Activated CD8-positive, alpha-beta T cell treated with anti-CD3 and anti-CD28 coated beads for 36 hours (primary cell): ENCODE results near the gene MCC. TPM values are rescaled to one million over a fixed set of nuclear protein-coding genes. Genes with fewer than 3 reads are reported as not detected.

Experiments used
- ATAC-seq: fragments of 200-7000 bp; cut with Tn5 transposase; one replicate; pipeline ENCODE4 v1.10.0; 2021; ENCODE audit warnings: mild to moderate bottlenecking, moderate library complexity
- CTCF ChIA-PET: fragments of 350-600 bp; sonication (Branson Sonifier 250); formaldehyde crosslinking; loops from one replicate; lab custom pipeline; 2021; ENCODE audit warnings: antibody characterized with exemption; lab: Charles Lee
- POLR2A ChIA-PET: fragments of 350-600 bp; sonication (Branson Sonifier 250); formaldehyde crosslinking; loops from one replicate; lab custom pipeline; 2021; ENCODE audit warnings: antibody characterized with exemption; lab: Charles Lee
- DNase-seq: peaks from one replicate; pipeline ENCODE4 v3.0.0-alpha.2; 2020
- H3K27ac Mint-ChIP-seq: one replicate; pipeline ENCODE4 v1.8.0; 2021; ENCODE audit warnings: mild to moderate bottlenecking, mixed read lengths
- H3K27me3 Mint-ChIP-seq: one replicate; pipeline ENCODE4 v1.8.0; 2021; ENCODE audit warnings: mixed read lengths
- H3K36me3 Mint-ChIP-seq: one replicate; pipeline ENCODE4 v1.8.0; 2021; ENCODE audit warnings: low read depth, mixed read lengths
- H3K4me1 Mint-ChIP-seq: one replicate; pipeline ENCODE4 v1.8.0; 2021; ENCODE audit warnings: low read depth, mixed read lengths
- H3K4me3 Mint-ChIP-seq: one replicate; pipeline ENCODE4 v1.8.0; 2021; ENCODE audit warnings: mild to moderate bottlenecking, moderate library complexity, mixed read lengths
- H3K9me3 Mint-ChIP-seq: one replicate; pipeline ENCODE4 v1.8.0; 2021; ENCODE audit warnings: mixed read lengths
- intact Hi-C: fragments of 100-400 bp; cut with micrococcal nuclease; formaldehyde crosslinking; loops from one replicate; pipeline ENCODE4 v1.10.0; 2022
- total RNA-seq, 2 experiments: library from RNA; stranded (reverse); gene quantifications; one replicate each; pipeline ENCODE4 v1.2.3, GENCODE V29; 2021
- TF ChIP-seq, protein P1 (sequence below): fragments of 200-600 bp; IDR thresholded peaks from one replicate; pipeline ENCODE4 v1.8.0; 2022; ENCODE audit warnings: antibody characterized with exemption, mild to moderate bottlenecking

The MCC gene
- total RNA-seq, 2 experiments from 2014 or later: 4.9 to 5.4 TPM

DNA sequence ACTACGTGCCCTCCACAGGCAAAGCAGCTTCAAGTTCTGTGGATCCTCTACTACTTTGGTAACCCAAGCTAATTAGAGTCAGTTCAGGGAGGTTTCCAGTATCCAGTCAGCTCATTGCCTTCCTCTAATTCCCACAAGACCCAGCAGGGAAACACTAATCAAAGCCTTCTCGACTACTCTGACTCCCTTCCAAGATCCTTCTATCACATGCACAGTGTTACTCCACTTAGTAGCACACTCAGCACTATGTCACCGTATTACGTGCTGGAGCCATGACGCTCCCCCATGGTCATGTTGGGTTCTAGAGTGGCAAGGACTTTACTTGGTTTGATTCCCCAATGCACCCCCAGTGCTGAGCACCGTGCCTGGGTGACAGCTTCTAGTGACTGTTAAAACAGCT, 458.6 kb downstream of the MCC start:
- H3K9me3 Mint-ChIP-seq: no peaks in the 10 kb centered on the region

DNA sequence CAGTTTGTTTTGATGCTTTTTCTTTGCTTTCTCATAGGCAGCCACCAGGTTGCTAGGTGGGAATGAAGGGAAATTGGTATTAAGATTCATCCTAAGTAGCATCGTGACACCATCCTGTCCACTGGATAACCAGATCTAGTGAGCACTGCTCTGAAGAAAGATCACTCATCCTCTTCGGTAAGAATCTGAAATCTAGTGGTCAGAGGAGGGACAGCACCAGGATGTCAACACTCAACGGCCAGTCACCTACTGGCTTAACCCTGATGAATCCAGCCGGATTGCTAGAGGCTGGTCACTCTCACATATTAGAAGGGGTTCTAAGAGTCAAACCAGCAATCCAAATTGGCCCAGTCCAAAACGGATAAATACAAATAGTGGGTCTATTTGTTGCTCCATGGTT, 460.8 kb downstream of the MCC start:
- ATAC-seq: no peak
- POLR2A ChIA-PET: no interaction called here
- no peak overlapping the region for H3K27ac Mint-ChIP-seq

More for the DNA sequence above, 458.6 kb downstream of the MCC start:
- DNase-seq: no peak
- CTCF ChIA-PET: interaction anchor here (1.2 to 2.8 kb wide), 2 partner anchors 33 to 43 kb away, joined by 3 to 8 read pairs; no protein-coding TSS in a partner anchor
- intact Hi-C loops: no loop called here
- peaks cover 18% of the 10 kb centered on the region for H3K36me3 Mint-ChIP-seq
- H3K4me1 Mint-ChIP-seq: peaks cover 4% of the 10 kb centered on the region
- TF ChIP-seq, protein P1, sequence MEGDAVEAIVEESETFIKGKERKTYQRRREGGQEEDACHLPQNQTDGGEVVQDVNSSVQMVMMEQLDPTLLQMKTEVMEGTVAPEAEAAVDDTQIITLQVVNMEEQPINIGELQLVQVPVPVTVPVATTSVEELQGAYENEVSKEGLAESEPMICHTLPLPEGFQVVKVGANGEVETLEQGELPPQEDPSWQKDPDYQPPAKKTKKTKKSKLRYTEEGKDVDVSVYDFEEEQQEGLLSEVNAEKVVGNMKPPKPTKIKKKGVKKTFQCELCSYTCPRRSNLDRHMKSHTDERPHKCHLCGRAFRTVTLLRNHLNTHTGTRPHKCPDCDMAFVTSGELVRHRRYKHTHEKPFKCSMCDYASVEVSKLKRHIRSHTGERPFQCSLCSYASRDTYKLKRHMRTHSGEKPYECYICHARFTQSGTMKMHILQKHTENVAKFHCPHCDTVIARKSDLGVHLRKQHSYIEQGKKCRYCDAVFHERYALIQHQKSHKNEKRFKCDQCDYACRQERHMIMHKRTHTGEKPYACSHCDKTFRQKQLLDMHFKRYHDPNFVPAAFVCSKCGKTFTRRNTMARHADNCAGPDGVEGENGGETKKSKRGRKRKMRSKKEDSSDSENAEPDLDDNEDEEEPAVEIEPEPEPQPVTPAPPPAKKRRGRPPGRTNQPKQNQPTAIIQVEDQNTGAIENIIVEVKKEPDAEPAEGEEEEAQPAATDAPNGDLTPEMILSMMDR: no peak
- H3K27ac Mint-ChIP-seq: no peak overlapping the region
- POLR2A ChIA-PET: no interaction called here
- ATAC-seq: no peak
- no peaks in the 10 kb centered on the region for H3K27me3 Mint-ChIP-seq
- no peak overlapping the region for H3K4me3 Mint-ChIP-seq

DNA sequence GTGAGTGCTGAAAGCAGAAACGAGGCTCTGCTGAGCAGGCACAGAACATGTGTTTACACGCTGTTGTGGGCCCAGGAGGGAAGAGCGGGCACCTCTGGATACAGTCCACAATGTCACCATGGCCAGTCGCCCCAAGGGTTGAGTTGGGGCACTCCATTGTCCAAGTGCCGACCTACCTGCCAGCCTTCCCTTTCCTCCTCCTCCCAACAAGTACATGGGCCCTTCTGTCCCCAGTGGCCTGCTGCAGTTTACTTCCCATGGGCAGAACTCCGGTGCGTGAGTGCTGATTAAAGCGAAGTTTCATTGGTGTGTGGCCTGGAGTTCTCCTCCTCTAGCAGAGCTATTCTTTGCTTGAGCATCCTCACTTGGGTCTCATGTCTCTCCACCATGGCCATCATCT, 461.2 kb downstream of the MCC start:
- H3K27me3 Mint-ChIP-seq: no peaks in the 10 kb centered on the region
- intact Hi-C loops: no loop called here
- H3K4me3 Mint-ChIP-seq: no peak overlapping the region
- CTCF ChIA-PET: no interaction called here
- H3K9me3 Mint-ChIP-seq: no peaks in the 10 kb centered on the region
- POLR2A ChIA-PET: no interaction called here
- TF ChIP-seq, protein P1: no peak
- DNase-seq: no peak
- no peak for ATAC-seq
- peaks cover 27% of the 10 kb centered on the region for H3K36me3 Mint-ChIP-seq
- peaks cover 19% of the 10 kb centered on the region for H3K4me1 Mint-ChIP-seq
- H3K27ac Mint-ChIP-seq: no peak overlapping the region

More for the DNA sequence above, 460.8 kb downstream of the MCC start:
- no peaks in the 10 kb centered on the region for H3K9me3 Mint-ChIP-seq
- no peak overlapping the region for H3K4me3 Mint-ChIP-seq
- H3K27me3 Mint-ChIP-seq: no peaks in the 10 kb centered on the region
- intact Hi-C loops: no loop called here
- no peak for DNase-seq
- TF ChIP-seq, protein P1: no peak
- peaks cover 23% of the 10 kb centered on the region for H3K36me3 Mint-ChIP-seq
- CTCF ChIA-PET: interaction anchor here (1.0 kb wide), 1 partner anchor 31 kb away, joined by 6 read pairs; no protein-coding TSS in a partner anchor
- H3K4me1 Mint-ChIP-seq: peaks cover 16% of the 10 kb centered on the region

DNA sequence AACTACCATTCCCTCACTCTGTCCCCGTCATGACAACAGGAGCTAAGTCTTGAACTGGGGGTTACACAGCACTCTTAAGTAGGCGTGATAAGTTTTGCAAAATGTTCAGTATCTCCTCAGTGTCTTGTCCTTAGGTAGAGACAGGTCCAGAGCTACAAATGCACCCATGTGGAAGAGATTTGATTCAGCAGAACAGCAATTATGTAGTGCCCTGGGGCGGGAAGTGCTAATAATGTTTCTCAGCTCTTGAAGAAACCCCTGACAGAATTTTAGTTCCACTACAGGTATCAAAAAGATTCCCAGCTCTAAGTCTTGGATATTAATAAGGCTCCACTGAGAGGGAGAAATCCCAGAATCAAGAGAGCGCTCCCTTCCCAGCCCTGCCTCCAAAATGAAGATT, 462.0 kb downstream of the MCC start:
- TF ChIP-seq, protein P1: no peak
- peaks cover 28% of the 10 kb centered on the region for H3K36me3 Mint-ChIP-seq
- ChIA-PET POLR2A (interaction anchor here (0.7 kb wide), 1 partner anchor 30 kb away, joined by 3 read pairs; no protein-coding TSS in a partner anchor), CTCF (interaction anchor here (1.0 to 7.9 kb wide), 3 partner anchors 30 to 304 kb away, joined by 3 to 51 read pairs (median 4); no protein-coding TSS in a partner anchor)
- no peak overlapping the region for H3K4me3 Mint-ChIP-seq
- H3K27ac Mint-ChIP-seq: no peak overlapping the region
- peaks cover 25% of the 10 kb centered on the region for H3K4me1 Mint-ChIP-seq
- DNase-seq (no peak), ATAC-seq (no peak)
- intact Hi-C loops: no loop called here
- H3K9me3 Mint-ChIP-seq: no peaks in the 10 kb centered on the region
- H3K27me3 Mint-ChIP-seq: no peaks in the 10 kb centered on the region

GRCh38 chr5:113025596-113025995, 462.7 kb downstream of the MCC start:
- Mint-ChIP-seq H3K9me3 (no peaks in the 10 kb centered on the region), H3K27me3 (no peaks in the 10 kb centered on the region), H3K4me1 (peaks cover 30% of the 10 kb centered on the region), H3K4me3 (no peak overlapping the region), H3K27ac (no peak overlapping the region), H3K36me3 (peaks cover 34% of the 10 kb centered on the region)
- TF ChIP-seq, protein P1: no peak
- ChIA-PET POLR2A (interaction anchor here (0.7 kb wide), 1 partner anchor 29 kb away, joined by 3 read pairs; no protein-coding TSS in a partner anchor), CTCF (interaction anchor here (1.0 to 7.9 kb wide), 3 partner anchors 29 to 305 kb away, joined by 3 to 51 read pairs (median 4); no protein-coding TSS in a partner anchor)
- no peak for DNase-seq
- ATAC-seq: no peak
- intact Hi-C loops: no loop called here
